GM10266 (cell line): ENCODE data around the gene TKFC.
"Not testable (repeated sequence)": the region's sequence is repeated elsewhere in the genome, so short reads cannot be mapped to it uniquely, and the experiment has no call there.

ENCODE experiments used
- DNase-seq: peaks from one replicate; pipeline ENCODE4 v3.0.0; 2012; ENCODE audit errors: extremely low spot score
- CTCF ChIP-seq: IDR thresholded peaks from 2 replicates; pipeline ENCODE4 v1.5.1; 2012; ENCODE audit warnings: mild to moderate bottlenecking, low read depth; ENCODE audit not compliant: control insufficient read depth, insufficient read depth; ENCODE audit errors: missing control alignments

TKFC gene

GRCh38 chr11:61380884-61381283 lies 47.9 kb downstream of the TKFC start:
- TF ChIP-seq CTCF, result no peak
- DNase-seq, result no peak

GRCh38 chr11:61383859-61384258 lies 50.8 kb downstream of the TKFC start:
- not testable (repeated sequence) for DNase-seq

- TF ChIP-seq CTCF, result peak; percentile 33
- DNase-seq, result peak; percentile 25
These were observed 51.5 kb downstream of the TKFC start for GRCh38 chr11:61384271-61385242.

GRCh38 chr11:61390161-61390560 lies 57.1 kb downstream of the TKFC start:
- no peak for DNase-seq
- TF ChIP-seq CTCF, result no peak

- DNase-seq, result peak; percentile 42
- TF ChIP-seq CTCF, result peak; percentile 38
These were observed 60.1 kb downstream of the TKFC start for GRCh38 chr11:61392981-61393595.
